Activated naive CD4-positive, alpha-beta T cell treated with anti-CD3 and anti-CD28 coated beads, Interleukin-2, amount 50 U/mL, for 24 hours (primary cell): ENCODE measurements around the gene ARHGAP10.
"Not testable (repeated sequence)": the region's sequence is repeated elsewhere in the genome, so short reads cannot be mapped to it uniquely, and the experiment has no call there.

Experiments used
- H3K27ac Mint-ChIP-seq: one replicate; pipeline ENCODE4 v1.8.0; 2021; ENCODE audit warnings: mild to moderate bottlenecking, mixed read lengths
- H3K27me3 Mint-ChIP-seq: one replicate; pipeline ENCODE4 v1.8.0; 2021; ENCODE audit warnings: mixed read lengths
- H3K36me3 Mint-ChIP-seq: one replicate; pipeline ENCODE4 v1.8.0; 2021; ENCODE audit warnings: mixed read lengths
- H3K4me1 Mint-ChIP-seq: one replicate; pipeline ENCODE4 v1.8.0; 2021; ENCODE audit warnings: mixed read lengths
- H3K4me3 Mint-ChIP-seq: one replicate; pipeline ENCODE4 v1.8.0; 2021; ENCODE audit warnings: mild to moderate bottlenecking, mixed read lengths
- H3K9me3 Mint-ChIP-seq: one replicate; pipeline ENCODE4 v1.8.0; 2021; ENCODE audit warnings: mixed read lengths

ARHGAP10 gene

DNA sequence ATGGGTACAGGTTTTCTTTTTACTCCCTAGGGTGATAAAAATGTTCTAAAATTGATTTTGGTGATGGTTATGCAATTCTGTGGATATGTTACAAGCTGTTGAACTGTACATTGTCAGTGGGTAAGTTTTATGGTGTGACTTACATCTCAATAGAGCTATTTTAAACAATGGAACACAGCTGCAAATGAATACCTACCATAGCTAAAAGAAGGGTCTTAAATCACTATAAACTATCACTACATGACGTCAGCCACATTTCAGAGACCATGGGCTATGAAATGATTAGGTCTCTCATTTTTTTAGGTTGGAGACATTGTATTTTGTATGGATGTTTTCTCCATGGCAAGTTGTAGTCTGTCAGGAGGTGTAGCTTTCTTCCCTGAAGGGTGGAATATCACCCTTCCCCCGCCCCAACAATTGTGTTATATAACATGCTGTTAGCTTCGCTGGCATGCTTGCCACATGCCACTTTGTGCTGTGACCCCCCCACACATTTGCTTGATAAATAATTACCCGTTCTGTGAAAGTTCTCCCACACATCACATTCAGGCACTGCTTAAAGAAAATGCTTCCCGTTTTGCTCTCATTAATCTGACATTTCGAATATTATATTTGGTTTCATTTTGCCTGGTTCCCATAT is 159.7 kb downstream of the ARHGAP10 start:
- H3K9me3 Mint-ChIP-seq, result peaks cover 20% of the 10 kb centered on the region
- no peaks in the 10 kb centered on the region for H3K4me1 Mint-ChIP-seq
- peaks cover 16% of the 10 kb centered on the region for H3K36me3 Mint-ChIP-seq
- H3K27me3 Mint-ChIP-seq, result no peaks in the 10 kb centered on the region
- no peak overlapping the region for H3K27ac Mint-ChIP-seq
- H3K4me3 Mint-ChIP-seq, result no peak overlapping the region

DNA sequence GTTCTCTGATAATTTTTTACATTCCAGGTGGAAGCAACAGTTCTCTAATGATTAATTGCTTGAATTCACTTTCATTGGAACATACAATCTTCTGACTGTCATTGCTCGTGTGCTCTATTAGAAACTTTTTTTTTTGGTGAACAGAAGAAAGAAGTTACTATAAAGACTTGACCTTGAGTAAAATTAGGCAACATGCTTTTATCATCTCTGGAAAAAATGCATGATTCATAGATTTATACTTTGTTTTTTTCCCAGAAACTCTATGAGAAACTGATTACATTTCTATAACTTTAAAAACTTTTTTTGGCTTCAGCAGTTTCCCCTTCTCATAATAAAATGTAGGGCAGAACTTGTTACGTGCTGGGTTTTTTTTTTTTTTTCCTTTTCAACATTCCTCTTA is 167.6 kb downstream of the ARHGAP10 start:
- peaks cover 2% of the 10 kb centered on the region for H3K36me3 Mint-ChIP-seq
- no peak overlapping the region for H3K27ac Mint-ChIP-seq
- H3K4me3 Mint-ChIP-seq, result no peak overlapping the region
- H3K27me3 Mint-ChIP-seq, result no peaks in the 10 kb centered on the region
- no peaks in the 10 kb centered on the region for H3K4me1 Mint-ChIP-seq
- H3K9me3 Mint-ChIP-seq, result peaks cover 5% of the 10 kb centered on the region

DNA sequence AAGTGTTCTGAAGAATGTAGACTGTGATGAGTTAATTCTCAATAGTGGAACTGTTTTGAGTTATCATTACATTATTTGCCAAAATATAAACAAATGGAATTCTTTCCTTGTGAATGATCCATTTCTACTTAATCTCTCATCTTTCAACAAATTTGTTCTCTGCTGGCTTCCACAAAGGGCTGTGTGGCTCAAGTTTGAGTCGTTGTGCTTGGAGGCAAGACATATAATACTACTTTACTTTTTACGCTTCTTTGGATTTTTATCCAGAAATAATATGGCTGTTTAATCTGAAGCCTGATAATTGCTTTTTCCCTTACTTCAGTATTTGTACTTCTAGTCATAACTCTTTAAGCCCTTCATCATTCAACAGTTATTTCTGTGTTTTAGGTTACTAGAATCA is 169.5 kb downstream of the ARHGAP10 start:
- H3K27ac Mint-ChIP-seq, result no peak overlapping the region
- no peaks in the 10 kb centered on the region for H3K27me3 Mint-ChIP-seq

DNA sequence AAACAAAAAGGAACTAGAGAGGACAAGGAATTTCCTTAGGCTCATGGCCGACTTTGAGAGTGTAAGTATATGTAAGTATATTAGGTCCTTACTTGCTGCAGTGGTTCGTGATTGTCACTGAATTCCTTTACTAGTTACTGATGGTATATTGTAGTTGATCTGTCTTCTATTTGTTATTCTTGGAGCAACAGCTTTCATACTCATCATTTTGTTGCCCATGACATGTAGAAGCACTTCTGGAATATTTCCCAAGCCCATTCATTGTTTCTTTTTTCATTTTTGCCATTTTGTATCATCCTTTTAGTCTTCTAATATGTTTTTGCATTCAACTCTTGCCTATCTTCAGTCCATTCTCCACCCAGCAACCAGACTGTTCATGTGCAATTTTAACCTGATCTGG is 170.0 kb downstream of the ARHGAP10 start:
- H3K36me3 Mint-ChIP-seq, result peaks cover 6% of the 10 kb centered on the region
- no peak overlapping the region for H3K4me3 Mint-ChIP-seq
- H3K9me3 Mint-ChIP-seq, result no peaks in the 10 kb centered on the region
- no peaks in the 10 kb centered on the region for H3K27me3 Mint-ChIP-seq
- no peak overlapping the region for H3K27ac Mint-ChIP-seq
- H3K4me1 Mint-ChIP-seq, result no peaks in the 10 kb centered on the region

More for the DNA sequence above, 169.5 kb downstream of the ARHGAP10 start:
- H3K4me3 Mint-ChIP-seq, result no peak overlapping the region
- H3K36me3 Mint-ChIP-seq, result peaks cover 3% of the 10 kb centered on the region
- no peaks in the 10 kb centered on the region for H3K4me1 Mint-ChIP-seq
- no peaks in the 10 kb centered on the region for H3K9me3 Mint-ChIP-seq

DNA sequence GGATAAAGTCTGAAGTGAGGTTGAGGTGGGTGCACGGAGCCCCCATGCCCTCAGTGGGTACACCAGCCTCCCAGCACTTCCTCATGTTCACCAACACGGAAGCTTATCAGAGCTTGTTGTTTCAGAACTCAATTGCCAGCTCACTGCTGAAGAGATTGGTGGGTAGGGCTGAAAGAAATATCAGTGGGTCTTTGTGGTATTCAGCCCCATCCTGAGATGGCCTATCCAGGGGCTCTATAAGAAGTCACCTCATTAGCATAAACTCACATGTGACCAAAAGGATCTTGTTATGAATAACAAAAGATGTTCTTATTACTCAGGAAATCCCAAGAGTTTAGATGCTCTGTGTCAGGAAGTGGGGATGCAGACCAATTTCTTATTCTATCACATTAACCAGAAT is 177.3 kb downstream of the ARHGAP10 start:
- no peak overlapping the region for H3K4me3 Mint-ChIP-seq
- H3K27me3 Mint-ChIP-seq, result no peaks in the 10 kb centered on the region
- peaks cover 8% of the 10 kb centered on the region for H3K36me3 Mint-ChIP-seq
- no peak overlapping the region for H3K27ac Mint-ChIP-seq
- H3K9me3 Mint-ChIP-seq, result no peaks in the 10 kb centered on the region
- no peaks in the 10 kb centered on the region for H3K4me1 Mint-ChIP-seq

DNA sequence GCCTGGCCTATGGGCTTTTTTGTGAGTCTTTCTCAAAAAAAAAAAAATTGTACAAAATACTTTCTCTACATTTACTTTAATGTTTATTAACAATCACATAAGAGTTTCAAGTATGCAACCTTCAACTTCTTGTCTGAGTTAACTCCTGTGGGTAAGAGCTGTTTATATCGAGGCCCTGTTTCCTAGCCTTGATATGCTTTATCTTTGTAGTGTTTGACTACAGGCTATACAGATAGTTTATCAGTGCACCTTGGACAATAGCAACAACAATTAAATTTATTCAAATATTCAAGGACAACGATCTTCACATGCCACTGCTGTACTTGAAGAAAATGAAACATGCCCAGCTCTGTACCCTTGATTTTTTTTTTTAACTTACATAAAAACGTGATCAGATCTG is 178.4 kb downstream of the ARHGAP10 start:
- Mint-ChIP-seq H3K4me1 (no peaks in the 10 kb centered on the region), H3K27me3 (no peaks in the 10 kb centered on the region), H3K4me3 (no peak overlapping the region), H3K9me3 (no peaks in the 10 kb centered on the region), H3K36me3 (peaks cover 8% of the 10 kb centered on the region), H3K27ac (no peak overlapping the region)

DNA sequence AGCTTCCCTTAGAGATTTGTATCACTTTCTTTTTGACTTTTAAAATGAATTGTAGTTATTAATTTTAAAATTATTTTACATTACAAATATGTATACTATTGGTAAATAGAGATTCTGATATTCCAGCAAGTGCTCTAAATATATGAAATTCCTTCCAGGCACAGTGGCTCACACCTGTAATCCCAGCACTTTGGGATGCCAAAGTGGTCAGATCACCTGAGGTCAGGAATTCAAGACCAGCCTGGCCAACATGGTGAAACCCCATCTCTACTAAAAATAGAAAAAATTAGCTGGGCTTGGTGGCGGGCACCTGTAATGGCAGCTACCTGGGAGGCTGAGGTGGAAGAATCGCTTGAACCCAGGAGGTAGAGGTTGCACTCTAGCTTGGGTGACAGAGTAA is 180.2 kb downstream of the ARHGAP10 start:
- H3K4me3 Mint-ChIP-seq, H3K36me3 Mint-ChIP-seq, H3K27ac Mint-ChIP-seq, H3K9me3 Mint-ChIP-seq, H3K4me1 Mint-ChIP-seq, H3K27me3 Mint-ChIP-seq: not testable (repeated sequence)

DNA sequence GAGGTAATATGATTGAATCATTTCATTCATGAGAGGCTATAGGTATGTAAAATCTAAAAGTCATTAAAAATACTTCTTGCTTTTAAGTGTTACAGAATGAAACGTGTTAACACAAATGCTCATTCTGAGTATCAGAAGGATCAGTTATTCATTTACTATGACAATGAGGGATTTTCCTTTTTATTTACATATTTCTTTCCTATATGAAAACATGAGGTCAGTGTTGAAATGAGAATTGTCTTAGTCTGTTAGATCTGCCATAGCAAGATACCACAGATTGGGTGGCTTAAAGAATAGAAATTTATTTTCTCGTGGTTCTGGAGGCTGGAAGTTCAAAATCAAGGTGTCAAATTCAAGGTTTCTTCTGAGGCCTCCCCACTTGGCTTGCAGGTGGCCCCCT is 181.2 kb downstream of the ARHGAP10 start:
- H3K4me1 Mint-ChIP-seq, result no peaks in the 10 kb centered on the region
- H3K9me3 Mint-ChIP-seq, result no peaks in the 10 kb centered on the region
- H3K36me3 Mint-ChIP-seq, result no peaks in the 10 kb centered on the region

DNA sequence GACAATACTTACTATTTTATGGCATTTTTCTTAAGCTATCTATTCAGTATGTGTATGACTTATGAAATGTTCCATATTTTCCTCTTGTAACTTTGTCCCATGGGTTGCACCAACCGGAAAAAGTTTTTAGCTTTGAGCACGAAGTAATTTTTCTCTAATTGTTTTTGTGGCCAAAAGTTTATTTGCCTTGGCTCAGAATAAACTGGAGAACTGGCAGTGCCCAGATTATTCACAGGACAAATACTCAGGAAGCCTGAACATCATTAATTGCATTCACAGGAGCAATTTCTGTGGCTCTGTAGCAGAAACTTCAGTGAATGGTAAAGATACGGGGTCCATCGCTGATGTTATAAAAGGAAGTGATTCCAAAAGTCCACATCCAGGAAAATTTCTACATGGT is 184.5 kb downstream of the ARHGAP10 start:
- Mint-ChIP-seq H3K4me3 (no peak overlapping the region), H3K27ac (no peak overlapping the region), H3K4me1 (no peaks in the 10 kb centered on the region), H3K9me3 (no peaks in the 10 kb centered on the region), H3K36me3 (no peaks in the 10 kb centered on the region), H3K27me3 (no peaks in the 10 kb centered on the region)

More for the DNA sequence above, 181.2 kb downstream of the ARHGAP10 start:
- H3K4me3 Mint-ChIP-seq, result no peak overlapping the region
- no peaks in the 10 kb centered on the region for H3K27me3 Mint-ChIP-seq
- H3K27ac Mint-ChIP-seq, result no peak overlapping the region

DNA sequence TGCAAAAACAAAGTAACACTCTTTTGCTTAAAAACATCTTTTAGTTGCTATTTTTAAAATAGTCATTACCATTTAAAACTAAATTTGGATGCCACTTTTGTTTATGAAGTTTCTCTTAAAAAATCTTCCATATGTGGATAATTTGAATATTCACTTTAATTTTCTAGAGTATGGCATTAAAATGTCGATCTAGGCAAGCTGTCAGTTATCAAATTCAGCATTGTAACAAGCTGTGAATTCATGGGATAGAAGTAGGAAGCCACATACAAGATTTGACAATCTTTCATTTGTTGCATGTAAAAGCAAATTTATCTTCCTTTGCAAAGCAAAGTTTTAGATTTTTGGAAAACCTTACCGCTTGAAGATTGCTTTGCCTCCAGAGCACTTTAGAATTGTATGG is 191.5 kb downstream of the ARHGAP10 start:
- Mint-ChIP-seq H3K9me3 (no peaks in the 10 kb centered on the region), H3K4me1 (no peaks in the 10 kb centered on the region), H3K4me3 (no peak overlapping the region), H3K27me3 (no peaks in the 10 kb centered on the region), H3K36me3 (no peaks in the 10 kb centered on the region), H3K27ac (no peak overlapping the region)

DNA sequence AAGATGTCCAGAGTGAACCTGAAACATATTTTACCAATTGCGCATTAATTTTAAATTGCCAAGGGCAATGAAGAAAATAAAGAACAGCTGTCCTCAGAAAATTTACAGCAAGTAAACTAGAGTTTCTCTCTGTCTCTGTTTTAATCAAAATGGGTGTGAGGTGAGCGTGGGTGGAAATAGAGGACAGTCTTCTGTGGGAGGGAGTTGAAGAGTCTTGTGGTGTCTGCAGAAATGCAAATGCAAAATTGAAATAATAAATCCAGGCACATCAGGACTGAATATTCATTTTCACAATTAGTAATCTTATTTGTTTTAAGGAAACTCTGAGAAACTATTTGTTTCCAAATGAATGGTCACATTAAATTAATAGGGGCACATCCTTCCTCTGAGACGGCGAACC is 192.0 kb downstream of the ARHGAP10 start:
- no peak overlapping the region for H3K27ac Mint-ChIP-seq
- H3K4me1 Mint-ChIP-seq, result no peaks in the 10 kb centered on the region
- no peak overlapping the region for H3K4me3 Mint-ChIP-seq
- no peaks in the 10 kb centered on the region for H3K27me3 Mint-ChIP-seq
- no peaks in the 10 kb centered on the region for H3K9me3 Mint-ChIP-seq
- H3K36me3 Mint-ChIP-seq, result no peaks in the 10 kb centered on the region

DNA sequence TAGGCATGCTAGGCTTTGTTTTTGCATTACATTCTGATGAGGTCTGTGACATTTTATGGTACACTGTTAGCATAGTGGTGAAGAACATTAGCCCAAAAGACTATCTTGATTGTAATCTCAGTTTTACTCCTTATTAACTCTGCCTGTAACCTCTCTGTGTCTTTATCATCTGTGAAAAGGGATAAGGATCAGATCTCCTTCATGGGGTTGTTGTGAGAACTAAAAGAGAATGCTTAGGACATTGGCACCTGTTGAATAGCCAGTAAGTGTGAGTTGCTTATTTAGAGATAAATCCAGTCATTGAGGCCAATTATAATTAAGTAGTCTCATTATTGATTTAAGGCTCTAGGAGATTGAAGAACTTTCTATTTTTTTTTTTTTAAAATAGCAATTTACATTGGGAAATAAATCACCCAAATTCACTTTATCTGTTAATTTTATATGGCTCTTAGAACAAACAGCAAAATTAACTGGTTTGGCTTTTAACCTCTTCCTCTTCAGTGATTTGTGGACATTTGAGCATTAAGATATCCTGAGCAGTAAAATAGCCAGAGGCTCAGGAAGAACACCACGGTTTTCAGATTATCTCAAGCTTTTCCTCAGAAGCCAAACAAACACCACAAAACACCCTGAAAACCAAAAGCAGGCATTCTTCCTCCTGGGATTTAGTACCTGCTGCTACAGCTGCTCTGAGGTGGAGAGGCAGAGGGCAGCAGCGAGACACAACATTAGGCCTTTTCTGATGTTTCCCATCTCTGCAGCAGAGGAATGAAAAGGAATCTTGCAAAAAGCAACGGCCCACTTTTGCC is 192.9 kb downstream of the ARHGAP10 start:
- no peak overlapping the region for H3K4me3 Mint-ChIP-seq
- H3K27me3 Mint-ChIP-seq, result no peaks in the 10 kb centered on the region
- H3K9me3 Mint-ChIP-seq, result no peaks in the 10 kb centered on the region
- no peaks in the 10 kb centered on the region for H3K36me3 Mint-ChIP-seq
- no peak overlapping the region for H3K27ac Mint-ChIP-seq
- H3K4me1 Mint-ChIP-seq, result no peaks in the 10 kb centered on the region

DNA sequence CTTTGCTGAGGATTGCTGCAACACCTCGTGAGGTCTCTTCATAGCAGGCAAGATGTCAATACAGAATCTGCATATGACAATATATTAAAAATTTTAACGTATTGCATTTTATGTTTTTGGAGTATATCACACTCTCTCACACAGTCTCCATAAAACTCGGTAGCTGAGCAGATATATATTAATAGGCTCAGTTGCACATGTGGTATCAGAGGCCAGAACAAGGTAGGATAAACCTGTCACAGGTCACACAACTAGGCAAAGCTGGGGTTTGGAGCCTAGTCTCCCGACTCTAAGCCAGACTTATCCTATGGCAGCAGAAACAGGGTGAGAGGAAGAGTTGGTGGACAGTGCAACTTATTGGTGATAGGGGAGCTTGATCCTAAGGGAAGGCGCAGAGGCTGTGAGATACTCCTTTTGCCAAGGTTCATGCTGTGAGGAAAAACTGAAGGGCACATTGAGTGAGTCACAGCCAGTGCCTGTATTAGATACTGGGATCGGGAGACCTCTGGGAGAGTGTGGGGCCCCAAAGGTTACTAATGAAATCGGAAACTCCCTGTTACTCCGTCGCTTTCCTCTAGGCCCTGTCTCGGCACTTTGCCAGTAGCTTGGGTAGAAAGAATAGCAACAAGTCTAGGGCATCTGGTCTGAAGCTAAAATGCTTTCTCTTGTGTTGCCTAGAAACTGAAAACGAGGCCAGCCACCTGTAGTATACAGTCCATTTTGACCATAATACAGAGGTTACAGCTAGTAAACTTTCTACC is 195.7 kb downstream of the ARHGAP10 start:
- Mint-ChIP-seq H3K4me1 (no peaks in the 10 kb centered on the region), H3K9me3 (no peaks in the 10 kb centered on the region), H3K27ac (no peak overlapping the region), H3K27me3 (no peaks in the 10 kb centered on the region), H3K4me3 (no peak overlapping the region), H3K36me3 (peaks cover 3% of the 10 kb centered on the region)

DNA sequence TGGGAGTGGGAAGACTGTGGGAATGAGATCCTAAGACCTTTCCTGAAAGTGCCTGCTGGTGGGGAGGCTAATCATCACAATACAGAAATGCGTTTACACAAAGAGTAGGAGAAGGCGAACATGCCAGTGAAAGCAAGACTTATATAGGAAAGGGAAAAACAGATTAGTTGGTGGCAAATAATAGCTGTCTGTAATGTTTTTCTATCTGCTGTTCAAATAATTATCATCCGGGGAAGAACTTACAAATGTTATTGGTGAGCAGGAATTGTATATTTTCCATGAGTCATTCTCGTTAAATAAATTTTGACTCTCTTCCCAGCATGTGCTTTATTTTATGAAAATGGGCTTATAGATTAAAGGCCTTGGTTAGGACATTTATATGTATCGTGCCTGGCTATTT is 196.5 kb downstream of the ARHGAP10 start:
- Mint-ChIP-seq H3K27me3 (no peaks in the 10 kb centered on the region), H3K27ac (no peak overlapping the region), H3K4me3 (no peak overlapping the region), H3K9me3 (no peaks in the 10 kb centered on the region), H3K36me3 (peaks cover 3% of the 10 kb centered on the region), H3K4me1 (no peaks in the 10 kb centered on the region)

DNA sequence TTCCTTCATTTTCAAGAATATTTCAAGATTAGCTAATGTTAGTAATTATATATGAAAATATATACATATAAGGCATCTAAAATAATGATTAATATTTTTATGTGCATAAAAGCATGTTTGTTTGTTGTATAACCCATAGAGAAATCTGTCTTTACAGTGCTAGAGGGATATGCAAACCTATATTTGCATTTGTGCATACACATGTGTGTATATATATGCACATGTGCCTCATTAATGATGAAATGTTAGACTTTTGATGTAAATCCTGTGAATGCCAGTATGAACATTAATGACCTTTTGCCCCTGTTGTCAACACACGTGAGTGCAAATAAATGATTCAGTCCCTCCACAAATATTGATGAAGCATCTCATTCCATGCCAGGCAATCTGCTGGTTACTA is 197.9 kb downstream of the ARHGAP10 start:
- H3K36me3 Mint-ChIP-seq, result peaks cover 3% of the 10 kb centered on the region
- no peaks in the 10 kb centered on the region for H3K4me1 Mint-ChIP-seq
- H3K27me3 Mint-ChIP-seq, result no peaks in the 10 kb centered on the region
- H3K27ac Mint-ChIP-seq, result no peak overlapping the region
- H3K9me3 Mint-ChIP-seq, result no peaks in the 10 kb centered on the region
- no peak overlapping the region for H3K4me3 Mint-ChIP-seq

DNA sequence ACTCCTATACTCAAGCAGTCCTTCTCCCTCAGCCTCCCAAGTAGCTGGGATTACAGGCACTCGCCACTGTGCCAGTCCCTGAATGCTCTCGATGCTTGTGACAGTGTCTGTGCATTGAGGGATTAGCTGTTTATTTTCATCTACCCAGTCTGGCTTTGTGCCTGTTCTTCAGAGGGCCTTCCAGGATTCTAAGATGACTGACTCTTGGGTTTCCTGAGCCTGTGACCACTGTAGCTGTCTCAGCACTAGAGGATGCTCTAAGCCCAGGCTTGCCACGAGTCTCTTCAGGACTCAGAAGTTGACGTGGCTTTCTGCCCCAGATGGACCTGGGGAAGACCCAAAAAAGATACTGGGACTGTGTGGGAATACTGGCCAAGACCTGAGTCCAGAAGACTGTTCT is 201.4 kb downstream of the ARHGAP10 start:
- Mint-ChIP-seq H3K9me3 (no peaks in the 10 kb centered on the region), H3K36me3 (peaks cover 3% of the 10 kb centered on the region), H3K27ac (no peak overlapping the region), H3K4me1 (no peaks in the 10 kb centered on the region), H3K27me3 (no peaks in the 10 kb centered on the region), H3K4me3 (no peak overlapping the region)
